VCaP (cell line): Measurements from ENCODE around the gene TM9SF2.
A peak's percentile ranks its signal among the peaks of the same experiment; 100 is the strongest.

Experiments
- H3K27ac ChIP-seq: fragments of 450-650 bp; 2 replicates; pipeline ENCODE4 v1.5.1; 2017
- TF ChIP-seq, protein P1 (sequence below): fragments of 450-650 bp; conservative IDR thresholded peaks from 2 replicates; pipeline ENCODE4 v1.5.1; 2017; ENCODE audit warnings: mild to moderate bottlenecking, moderate library complexity

Gene TM9SF2

DNA sequence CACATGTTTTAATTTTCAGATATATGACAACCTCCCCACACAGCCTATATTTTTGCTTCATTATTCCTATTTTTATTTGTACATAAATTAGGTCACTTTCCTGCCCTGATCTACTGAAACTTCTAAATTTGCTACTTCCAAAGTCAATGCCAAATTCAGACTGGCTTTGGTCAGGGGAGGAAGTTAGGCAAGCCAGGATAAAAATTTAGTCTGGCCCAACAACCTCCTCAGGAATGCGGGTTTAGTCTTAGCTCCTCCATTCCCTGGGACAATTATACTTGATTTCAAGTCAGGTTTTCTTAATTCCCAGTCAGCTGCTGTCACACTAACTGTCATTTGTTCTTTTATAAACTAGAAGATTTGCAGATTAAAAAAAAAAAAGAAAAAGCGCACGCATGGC is 84.3 kb downstream of the TM9SF2 start:
- TF ChIP-seq, protein P1, sequence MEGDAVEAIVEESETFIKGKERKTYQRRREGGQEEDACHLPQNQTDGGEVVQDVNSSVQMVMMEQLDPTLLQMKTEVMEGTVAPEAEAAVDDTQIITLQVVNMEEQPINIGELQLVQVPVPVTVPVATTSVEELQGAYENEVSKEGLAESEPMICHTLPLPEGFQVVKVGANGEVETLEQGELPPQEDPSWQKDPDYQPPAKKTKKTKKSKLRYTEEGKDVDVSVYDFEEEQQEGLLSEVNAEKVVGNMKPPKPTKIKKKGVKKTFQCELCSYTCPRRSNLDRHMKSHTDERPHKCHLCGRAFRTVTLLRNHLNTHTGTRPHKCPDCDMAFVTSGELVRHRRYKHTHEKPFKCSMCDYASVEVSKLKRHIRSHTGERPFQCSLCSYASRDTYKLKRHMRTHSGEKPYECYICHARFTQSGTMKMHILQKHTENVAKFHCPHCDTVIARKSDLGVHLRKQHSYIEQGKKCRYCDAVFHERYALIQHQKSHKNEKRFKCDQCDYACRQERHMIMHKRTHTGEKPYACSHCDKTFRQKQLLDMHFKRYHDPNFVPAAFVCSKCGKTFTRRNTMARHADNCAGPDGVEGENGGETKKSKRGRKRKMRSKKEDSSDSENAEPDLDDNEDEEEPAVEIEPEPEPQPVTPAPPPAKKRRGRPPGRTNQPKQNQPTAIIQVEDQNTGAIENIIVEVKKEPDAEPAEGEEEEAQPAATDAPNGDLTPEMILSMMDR: no peak
- 0 out of 2 replicates have a peak overlapping the region, but pooled peaks have one; percentile 10 for H3K27ac ChIP-seq

DNA sequence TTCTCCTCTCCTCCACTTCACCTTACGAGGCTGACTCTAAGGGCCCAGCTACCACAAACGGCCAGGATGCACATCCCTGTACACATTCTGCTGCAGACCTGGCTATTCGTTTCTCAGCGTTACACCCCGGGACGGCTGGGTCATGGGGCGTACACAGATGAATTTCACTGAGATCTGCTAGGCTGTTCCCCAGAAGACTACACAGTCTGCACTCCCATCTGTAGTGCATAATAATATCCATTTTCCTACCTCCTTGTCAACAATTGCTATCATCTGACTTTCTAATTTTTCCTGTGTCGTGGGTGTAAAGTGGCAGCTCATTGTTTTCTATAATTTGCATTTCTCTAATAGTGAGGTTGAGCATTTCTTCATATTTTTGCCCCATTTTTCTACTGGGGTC is 85.7 kb downstream of the TM9SF2 start:
- H3K27ac ChIP-seq: peak overlapping the region; percentile 43
- TF ChIP-seq, protein P1: no peak

DNA sequence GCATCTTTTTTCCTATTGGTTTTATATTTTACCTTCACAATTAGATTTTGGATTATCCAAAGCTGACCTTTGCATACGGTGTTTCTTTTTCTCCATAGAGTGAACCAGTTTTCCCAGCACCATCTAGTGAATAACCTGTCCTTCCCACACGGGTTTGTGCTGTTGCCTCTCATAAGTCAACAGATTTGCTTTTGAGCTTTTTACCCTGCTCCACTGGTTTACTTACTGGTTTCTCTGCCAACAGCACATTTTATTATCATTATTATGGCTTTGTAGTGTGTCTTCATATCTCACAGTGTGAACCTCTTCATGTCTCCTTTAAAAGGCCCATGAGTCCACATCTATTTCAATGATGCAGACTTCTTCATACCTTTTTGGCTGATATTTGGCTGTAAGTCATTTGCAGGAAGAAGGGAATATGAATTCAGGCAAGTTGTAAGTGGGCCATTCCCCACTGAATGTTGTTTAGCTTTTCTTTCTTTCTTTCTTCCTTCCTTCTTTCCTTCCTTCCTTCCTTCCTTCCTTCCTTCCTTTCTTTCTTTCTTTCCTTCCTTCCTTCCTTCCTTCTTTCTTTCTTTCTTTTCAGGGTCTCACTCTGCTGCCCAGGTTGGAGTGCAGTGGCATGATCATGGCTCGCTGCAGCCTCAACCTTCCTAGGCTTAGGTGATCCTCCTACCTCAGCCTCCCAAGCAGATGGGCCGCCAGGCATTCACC is 86.8 kb downstream of the TM9SF2 start:
- TF ChIP-seq, protein P1: no peak
- H3K27ac ChIP-seq: peak overlapping the region; percentile 43

DNA sequence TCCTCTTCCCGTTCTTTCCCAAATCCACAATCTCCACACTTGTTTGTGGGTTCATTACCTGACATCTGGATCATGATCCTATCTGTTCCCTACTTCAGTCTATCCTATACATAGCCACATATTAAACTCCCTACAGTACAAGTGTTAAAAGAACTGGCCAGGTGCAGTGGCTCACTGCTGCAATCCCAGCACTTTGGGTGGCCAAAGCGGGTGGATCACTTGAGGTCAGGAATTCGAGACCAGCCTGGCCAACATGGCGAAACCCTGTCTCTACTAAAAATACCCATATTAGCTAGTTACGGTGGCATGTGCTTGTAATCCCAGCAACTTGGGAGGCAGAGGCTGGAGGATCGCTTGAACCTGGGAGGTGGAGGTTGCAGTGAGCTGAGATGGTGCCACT is 88.3 kb downstream of the TM9SF2 start:
- no peak overlapping the region for H3K27ac ChIP-seq
- TF ChIP-seq, protein P1: no peak

DNA sequence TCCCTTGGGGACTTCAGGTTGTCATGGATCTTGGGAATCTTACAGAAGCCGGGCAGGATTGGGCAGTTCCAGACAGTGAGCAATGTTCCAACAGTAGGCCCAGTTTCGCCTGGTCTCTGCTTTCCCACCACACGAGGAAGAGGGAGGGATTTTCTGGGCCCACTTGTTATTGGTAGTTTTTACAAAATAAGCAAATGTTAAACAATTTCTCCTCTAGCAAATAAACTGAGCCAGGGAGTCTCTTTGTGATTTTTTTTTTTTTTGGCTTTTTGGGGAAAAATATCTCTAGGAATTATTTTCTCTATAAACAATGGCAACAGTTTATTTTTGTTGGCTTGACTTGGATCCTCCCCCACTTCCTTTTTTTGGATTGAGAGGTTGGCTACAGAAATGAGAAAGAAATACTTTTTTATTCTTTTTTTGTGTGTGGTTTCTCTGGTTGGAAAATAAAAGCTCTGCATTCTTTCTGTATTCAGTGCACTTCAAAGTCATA is 89.3 kb downstream of the TM9SF2 start:
- TF ChIP-seq, protein P1: no peak
- H3K27ac ChIP-seq: no peak overlapping the region

DNA sequence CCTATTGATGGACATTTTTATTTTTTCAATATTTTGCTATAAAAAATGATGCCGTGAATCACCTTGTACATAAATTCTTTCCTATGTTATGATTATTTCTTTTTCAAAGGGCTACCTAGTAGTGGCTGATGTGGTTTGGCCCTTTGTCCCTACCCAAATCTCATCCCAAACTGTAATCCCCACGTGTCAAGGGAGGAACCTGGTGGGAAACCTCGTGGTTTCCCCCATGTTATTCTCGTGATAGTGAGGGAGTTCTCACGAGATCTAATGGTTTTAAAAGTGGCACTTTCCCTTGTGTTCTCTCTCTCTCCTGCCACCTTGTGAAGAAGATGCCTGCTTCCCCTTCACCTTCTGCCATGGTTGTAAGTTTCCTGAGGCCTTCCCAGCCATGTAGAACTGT is 94.9 kb downstream of the TM9SF2 start:
- H3K27ac ChIP-seq: no peak overlapping the region
- TF ChIP-seq, protein P1: no peak

DNA sequence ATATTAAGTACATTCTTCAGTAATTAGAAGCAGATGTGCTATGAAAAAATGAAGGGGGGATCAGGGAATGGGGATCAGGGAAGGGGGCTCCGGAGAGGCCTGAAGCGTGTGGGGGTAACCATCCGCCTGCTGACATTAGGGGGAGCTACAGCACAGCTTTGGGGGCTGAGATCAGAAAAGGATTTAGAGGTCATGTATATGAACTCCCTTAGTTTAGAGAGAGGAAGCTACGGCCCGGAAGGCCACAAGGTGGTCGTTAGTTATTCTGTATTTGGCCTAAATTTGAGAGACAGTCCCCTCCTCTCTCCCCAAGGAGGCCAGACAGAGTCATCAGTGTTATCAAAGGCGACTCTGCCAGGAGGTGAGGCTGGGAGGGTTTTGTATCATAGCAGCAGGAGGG is 99.0 kb downstream of the TM9SF2 start:
- H3K27ac ChIP-seq: no peak overlapping the region
- TF ChIP-seq, protein P1: no peak
